ENCODE data around the gene C1QTNF8. TPM values are rescaled to one million over a fixed set of nuclear protein-coding genes. Genes with fewer than 3 reads are reported as not detected.

The C1QTNF8 gene
- total and polyA plus RNA-seq, 2 of the 8 experiments (the other 6 are each of a cell fraction or from before 2014, with no cell fraction given), result not detected

- TF ChIP-seq CHD7 (IDR thresholded peaks at IDR 0.05; ENCODE audit: insufficient replicate concordance, low read length) (no peak), ZNF274 (IDR thresholded peaks at IDR 0.05; ENCODE audit: borderline replicate concordance, extremely low read depth, low read length) (no peak), NRF1 (IDR thresholded peaks at IDR 0.05; ENCODE audit: low read depth, low read length) (no peak), EZH2 (IDR thresholded peaks at IDR 0.05; ENCODE audit: low read depth, low read length, severe bottlenecking) (no peak), CTBP2 (IDR thresholded peaks at IDR 0.05; ENCODE audit: borderline replicate concordance, insufficient read depth, insufficient read length, low read length) (no peak), CEBPB (IDR thresholded peaks at IDR 0.05; ENCODE audit: low read depth, low read length) (no peak), CREB1 (IDR thresholded peaks at IDR 0.05) (no peak), CHD2 (IDR thresholded peaks at IDR 0.05; ENCODE audit: low read length) (no peak), ATF3 (IDR thresholded peaks at IDR 0.05; ENCODE audit: insufficient read depth, low read depth, low read length) (no peak), NANOG (IDR thresholded peaks at IDR 0.05; ENCODE audit: insufficient read depth, low read depth, low read length, poor library complexity, severe bottlenecking) (no peak), CHD1 (IDR thresholded peaks at IDR 0.05; ENCODE audit: low read depth, low read length) (no peak), MAFK (IDR thresholded peaks at IDR 0.05; ENCODE audit: low read depth, low read length) (no peak)
Measured at GRCh38 chr16:1063728-1064127, 32.3 kb downstream of the C1QTNF8 start (continued).

All from H1 (cell line).